ENCODE measurements around the gene TK1.
"Not testable (repeated sequence)": the region's sequence is repeated elsewhere in the genome, so short reads cannot be mapped to it uniquely, and the experiment has no call there.

The TK1 gene

GRCh38 chr17:78151514-78152008 is 35.3 kb downstream of the TK1 start:
- DNase-seq (ENCODE audit: low read depth, low spot score) = no peak

DNA sequence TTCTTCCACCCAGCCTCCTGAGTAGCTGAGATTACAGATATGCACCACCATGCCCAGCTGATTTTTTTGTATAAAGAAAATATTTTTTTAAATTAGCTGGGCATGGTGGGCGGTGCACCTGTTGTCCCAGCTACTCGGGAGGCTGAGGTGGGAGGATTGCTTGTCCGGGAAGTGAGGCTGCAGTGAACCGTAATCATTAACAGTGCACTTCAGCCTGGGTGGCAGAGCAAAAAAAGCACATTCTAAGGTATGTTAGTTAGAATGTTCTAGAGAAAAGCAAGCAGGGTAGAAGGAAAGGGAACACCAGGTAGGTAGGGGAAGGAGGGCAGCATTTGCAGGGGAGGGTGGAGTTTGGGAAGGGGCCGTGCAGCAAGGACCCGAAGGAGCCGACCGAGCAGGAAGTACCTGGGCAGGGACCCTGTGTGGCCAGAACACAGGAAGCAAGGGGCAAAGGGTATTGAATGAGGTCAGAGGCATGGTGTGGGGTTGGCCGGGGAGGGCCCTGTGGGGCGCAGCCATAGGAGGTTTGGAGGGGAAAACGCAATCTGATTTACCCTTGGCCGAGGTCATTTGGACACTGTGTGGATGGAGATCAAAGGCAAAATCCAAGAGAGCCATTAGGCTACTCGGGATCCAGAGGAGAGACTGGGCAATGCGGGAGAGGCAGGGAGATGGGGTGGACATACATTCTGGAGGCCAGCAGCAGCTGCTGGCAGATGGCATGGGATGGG is 38.4 kb downstream of the TK1 start:
- no peak for DNase-seq (ENCODE audit: low read depth, low spot score)

DNA sequence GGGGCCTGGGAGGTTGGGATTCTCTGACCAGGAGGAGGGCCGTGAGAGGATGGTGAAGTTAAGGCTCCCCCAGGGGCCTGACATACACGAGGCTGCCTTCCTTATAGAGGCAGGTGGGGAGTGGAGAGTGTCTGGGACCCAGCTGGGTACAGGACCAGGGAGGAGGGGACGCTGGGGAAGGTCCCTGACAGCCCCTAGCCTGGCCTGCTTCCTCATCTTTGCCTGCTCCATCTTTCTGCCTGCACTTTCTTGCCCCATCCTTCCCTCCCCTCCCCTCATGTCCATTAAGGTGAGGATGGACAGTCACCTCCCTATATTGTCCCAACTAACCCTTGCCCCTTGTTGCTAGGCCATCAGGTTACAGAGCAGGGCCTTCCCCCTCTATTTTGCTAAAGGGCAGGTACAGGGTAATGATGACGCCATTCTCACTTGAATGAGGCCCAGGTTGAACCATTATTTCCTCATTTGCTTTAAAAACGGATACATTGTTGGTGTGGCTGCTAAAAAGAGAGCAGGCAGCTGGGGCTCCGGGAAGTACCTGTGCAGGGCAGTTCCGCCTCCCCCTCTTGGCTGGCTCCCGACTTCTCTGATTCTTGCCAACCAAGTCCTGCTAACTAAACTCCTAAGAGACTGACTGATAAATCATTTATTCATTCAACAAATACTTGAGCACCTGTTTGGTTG is 39.4 kb downstream of the TK1 start:
- DNase-seq (ENCODE audit: low read depth, low spot score) = no peak

- DNase-seq (ENCODE audit: low read depth, low spot score) = no peak
Measured at GRCh38 chr17:78146881-78147280, 40.0 kb downstream of the TK1 start.

- no peak for DNase-seq (ENCODE audit: low read depth, low spot score)
Measured at GRCh38 chr17:78146471-78146869, 40.4 kb downstream of the TK1 start.

- no peak for DNase-seq (ENCODE audit: low read depth, low spot score)
Measured at GRCh38 chr17:78144736-78145641, 41.9 kb downstream of the TK1 start.

DNA sequence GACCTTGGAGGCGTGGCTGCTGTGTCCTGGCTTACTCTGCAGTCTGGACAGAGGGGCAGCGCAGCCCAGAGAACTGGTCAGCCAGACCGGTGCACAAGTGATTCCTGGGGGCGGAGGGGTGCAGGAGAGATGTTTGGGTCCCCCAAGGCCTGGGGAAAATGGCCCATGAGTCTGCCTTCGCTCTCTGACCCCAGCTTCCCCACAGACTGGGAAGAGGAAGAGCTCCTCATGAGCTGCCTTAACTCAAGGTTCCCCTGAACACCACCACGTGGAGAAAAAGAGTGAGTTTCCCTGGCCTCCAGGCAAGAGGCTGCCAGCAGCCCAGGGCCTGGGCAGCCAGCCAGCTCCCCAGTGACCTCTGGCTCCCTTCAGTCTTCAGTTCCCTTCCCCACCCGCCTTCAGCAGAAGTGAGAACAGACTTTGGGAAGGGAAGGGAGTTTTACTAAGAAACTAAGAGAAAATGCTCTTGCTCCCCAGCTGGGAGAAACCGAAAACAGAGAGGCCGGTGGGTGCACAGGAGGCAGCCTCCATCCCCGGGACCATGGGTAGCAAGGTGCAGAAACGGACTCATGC is 42.6 kb downstream of the TK1 start:
- DNase-seq (ENCODE audit: low read depth, low spot score) = peak; percentile 87

DNA sequence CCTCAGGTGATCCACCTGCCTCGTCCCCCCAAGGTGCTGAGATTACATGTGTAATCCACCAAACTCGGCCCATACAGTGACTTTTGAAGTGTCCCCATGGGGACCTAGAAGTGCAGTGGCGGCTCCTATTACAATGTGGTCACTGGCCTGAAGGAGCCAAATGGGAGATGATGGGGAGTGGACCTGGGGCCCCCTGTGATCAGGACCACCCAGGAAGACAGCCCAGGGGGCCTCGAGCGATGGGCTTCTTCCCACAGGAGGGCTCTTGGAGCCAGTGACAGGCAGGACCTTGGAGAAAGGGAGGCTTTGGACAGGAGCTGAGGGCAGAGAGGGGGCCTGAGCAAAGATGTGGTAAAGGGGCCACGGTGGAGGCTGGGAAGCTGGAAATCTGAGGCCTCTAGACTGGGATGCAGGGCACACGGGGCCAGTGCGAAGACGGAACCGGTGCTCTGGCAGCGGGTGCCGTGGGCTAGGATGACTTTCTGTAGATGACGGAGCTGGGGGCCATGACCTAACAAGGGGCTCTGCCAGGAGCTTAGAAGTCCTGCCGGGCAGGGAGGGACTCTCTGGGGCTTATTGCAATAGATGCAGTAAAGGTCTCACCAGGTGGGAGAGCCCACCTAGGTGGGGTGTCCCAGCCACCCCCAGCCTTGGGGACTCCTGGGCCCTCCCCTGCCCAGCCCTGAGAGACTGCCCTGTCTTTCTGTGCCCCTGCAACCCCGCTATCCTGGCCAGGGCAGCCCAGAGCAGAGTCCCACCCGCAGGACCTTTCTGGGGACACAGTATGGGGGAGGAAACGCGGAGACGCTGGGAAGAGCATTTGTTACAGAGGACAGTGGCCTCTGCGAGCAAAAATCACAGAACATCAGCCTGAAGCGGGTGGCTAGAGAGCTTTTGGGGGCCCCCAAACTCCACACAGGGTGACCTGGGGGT is 43.4 kb downstream of the TK1 start:
- no peak for DNase-seq (ENCODE audit: low read depth, low spot score)

GRCh38 chr17:78142119-78142861 is 44.6 kb downstream of the TK1 start:
- no peak for DNase-seq (ENCODE audit: low read depth, low spot score)

GRCh38 chr17:78141437-78142118 is 45.3 kb downstream of the TK1 start:
- DNase-seq (ENCODE audit: low read depth, low spot score) = no peak

DNA sequence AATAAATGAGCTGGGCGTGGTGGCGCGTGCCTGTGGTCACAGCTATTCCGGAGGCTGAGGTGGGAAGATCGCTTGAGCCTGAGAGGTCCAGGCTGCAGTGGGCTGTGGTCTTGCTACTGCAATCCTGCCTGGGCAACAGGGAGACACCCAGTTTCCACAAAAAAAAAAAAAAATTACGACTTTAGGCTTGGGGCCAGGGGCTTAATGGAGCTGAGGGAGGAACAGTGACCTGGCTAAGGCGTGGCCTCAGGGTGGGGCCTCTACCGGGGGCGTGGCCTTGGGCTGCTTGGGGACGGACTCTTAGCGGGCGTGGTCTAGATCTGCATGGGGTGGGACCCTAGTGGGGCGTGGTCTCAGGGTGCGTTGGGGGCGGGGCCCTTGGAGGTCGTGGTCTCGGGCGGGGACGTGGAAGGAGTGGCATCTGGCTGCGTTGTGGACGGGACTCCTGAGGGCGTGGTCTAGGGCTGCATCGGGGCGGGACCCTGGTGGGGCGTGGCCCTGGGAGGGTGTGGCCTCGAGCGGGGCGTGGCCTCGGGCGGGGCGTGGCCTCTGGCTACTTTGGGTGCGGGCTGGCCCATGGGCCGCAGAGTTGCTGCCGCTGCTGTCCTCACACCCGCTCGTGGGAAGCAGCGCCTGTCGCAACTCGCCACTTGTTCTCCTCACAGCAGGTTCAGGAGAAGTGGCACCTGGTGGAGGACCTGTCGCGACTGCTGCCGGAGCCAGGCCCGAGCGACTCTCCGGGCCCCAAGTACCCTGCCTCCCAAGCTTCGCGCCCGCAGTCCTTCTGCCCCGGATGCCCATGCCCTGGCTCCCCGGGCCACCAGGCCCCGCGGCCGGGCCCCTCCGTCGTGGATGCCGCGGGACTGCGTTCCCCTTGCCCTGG is 46.4 kb downstream of the TK1 start:
- no peak for DNase-seq (ENCODE audit: low read depth, low spot score)

- DNase-seq (ENCODE audit: low read depth, low spot score) = not testable (repeated sequence)
Measured at GRCh38 chr17:78139861-78140168, 47.0 kb downstream of the TK1 start.

DNA sequence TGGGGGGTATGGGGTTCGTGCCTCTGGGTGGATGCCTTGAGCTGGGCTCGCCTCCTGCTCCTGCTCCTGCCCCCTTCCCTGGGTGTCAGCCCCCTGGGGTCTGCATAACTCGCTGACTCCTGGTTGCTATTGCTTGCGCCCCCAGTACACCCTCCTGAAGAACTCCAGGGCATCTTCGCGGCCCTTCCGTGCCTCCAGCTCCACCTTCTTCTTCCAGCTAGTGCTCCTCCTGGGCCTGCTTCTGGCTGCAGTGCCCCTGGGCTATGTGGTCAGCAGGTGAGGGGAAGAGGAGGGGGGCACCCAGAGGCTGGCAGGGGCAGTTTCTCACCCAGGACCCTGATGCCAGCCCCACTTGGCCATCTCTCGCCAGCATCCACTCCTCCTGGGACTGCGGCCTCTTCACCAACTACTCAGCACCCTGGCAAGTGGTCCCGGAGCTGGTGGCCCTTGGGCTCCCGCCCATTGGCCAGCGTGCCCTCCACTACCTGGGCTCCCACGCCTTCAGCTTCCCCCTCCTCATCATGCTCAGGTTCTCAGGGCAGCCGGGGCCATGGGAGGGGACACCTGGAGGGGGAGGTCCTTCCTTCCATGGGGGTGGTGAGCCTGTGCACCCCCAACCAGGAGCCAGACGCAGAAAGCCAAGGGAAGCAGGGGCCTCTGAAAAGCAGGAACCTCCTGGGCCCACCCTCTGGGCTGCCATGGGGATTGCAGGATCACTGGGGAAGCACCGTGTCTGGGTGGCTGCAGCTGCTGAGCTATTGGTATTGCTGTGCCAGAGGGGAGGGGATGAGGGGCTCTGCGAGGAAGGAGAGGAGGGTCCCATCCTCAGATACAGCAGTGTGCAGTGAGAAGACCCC is 48.4 kb downstream of the TK1 start:
- DNase-seq (ENCODE audit: low read depth, low spot score) = no peak

- DNase-seq (ENCODE audit: low read depth, low spot score) = no peak
Measured at GRCh38 chr17:78137392-78138203, 49.3 kb downstream of the TK1 start.

GRCh38 chr17:78135858-78136500 is 50.9 kb downstream of the TK1 start:
- no peak for DNase-seq (ENCODE audit: low read depth, low spot score)

DNA sequence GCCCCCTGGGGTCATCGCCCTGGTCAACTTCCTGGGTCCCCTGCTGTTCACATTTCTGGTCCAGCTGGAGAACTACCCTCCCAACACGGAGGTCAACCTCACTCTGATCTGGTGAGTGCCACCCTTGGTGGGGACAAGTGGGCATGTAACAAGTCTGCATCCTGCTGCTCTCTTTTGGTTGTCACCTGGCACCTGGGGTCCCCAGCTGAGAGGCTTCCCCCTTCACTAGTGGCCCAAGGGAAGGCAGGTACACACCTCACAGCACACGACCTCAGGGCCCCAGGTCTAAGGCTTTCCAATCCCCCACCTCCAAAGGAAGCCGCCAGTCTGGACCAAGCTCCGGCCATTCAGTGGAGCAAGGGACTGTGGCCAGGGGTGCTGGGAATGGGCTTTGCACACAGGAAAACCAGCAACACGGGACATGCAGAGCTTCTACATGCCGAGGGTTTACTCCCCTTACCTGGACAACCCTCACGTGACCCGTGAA is 51.9 kb downstream of the TK1 start:
- DNase-seq (ENCODE audit: low read depth, low spot score) = no peak

Data from brain pericyte (primary cell).